Measurements from ENCODE around the gene VWC2L.

GRCh38 chr2:214450118-214450894 lies 39.5 kb downstream of the VWC2L start:
- no peak for TF ChIP-seq POLR2A (IDR thresholded peaks at IDR 0.05)
- TF ChIP-seq POLR2AphosphoS5 (IDR thresholded peaks at IDR 0.05), result no peak
- TF ChIP-seq CTCF (IDR thresholded peaks at IDR 0.05), result no peak
